DMS53 (cell line): ENCODE measurements around the gene CA10.

Experiments
- DNase-seq: peaks from one replicate; lab custom pipeline; 2025; lab: John Stamatoyannopoulos, UW

The CA10 gene

DNA sequence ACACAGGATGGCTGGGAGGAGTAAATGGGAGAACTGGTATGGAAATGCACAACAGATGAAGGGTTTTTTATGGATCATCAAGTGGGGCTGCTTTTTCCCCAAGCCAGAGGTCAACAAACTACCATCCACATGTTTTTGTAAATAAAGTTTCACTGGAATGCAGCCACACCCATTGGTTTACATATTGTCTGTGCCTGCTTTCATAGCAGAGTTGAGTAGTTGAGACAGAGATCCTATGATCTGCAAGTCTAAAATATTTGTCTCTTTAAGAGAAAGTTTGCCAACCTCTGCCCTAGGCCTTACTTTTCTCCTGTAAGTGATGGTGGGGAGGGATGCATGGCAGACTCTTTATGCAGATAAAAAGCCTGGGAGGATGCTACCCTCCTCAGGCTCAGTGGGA lies 341.4 kb downstream of the CA10 start:
- DNase-seq: no peak

DNA sequence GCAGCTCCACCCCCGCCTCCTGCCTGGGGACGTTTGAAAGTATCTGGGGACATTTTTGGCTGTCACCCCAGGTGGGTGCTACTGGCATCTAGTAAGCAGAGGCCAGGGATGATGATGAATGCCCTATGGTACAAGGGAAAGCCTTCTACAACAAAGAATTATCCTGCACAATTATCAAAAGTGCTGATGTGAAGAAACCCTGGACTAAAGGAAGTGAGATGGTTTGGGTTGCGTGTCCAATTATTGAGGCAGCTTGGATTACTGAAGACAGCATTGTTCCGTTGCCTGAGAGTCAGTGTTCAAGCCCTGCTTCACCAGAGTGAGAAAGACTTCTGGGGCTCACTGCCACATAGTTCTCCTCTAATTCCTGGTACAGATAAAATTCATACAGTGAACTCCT lies 343.4 kb downstream of the CA10 start:
- DNase-seq: no peak

DNA sequence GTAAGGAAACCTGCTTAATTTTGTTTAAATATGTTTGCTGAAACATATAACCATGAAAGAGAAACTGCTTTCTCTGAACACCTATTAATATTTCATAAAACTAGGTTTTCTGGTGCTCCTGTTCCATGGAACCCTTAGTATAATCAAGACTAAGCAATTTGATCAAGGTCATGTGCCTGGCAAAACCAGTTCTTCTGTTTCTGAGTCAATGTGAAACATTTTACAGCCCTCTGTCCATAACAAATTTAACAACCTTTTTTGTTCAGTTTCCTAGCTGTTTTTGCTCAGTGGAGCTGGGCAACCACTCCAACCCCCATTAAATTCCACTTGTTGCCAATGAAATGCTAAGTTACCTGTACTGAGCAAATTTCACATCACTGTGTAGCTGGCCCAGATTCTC lies 344.0 kb downstream of the CA10 start:
- peak; percentile 51 for DNase-seq

DNA sequence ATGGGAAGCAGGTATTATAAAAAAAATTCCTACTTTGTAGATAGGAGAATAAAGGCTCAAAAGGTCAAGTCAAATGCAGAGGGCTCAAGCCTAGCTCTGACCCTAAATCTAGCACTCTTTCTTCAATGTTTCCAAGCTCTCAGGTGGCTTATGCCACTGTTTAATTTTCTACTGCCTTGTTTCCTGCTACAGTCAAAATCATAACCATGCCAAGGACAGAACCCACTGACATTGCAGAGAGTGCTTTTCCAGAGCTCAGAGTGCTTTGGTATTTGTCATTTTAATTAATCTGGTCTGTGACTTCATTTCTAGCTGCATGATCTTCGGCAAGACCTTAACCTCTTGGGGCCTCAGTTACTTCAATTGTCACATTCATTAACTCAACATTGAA lies 344.7 kb downstream of the CA10 start:
- DNase-seq: no peak

DNA sequence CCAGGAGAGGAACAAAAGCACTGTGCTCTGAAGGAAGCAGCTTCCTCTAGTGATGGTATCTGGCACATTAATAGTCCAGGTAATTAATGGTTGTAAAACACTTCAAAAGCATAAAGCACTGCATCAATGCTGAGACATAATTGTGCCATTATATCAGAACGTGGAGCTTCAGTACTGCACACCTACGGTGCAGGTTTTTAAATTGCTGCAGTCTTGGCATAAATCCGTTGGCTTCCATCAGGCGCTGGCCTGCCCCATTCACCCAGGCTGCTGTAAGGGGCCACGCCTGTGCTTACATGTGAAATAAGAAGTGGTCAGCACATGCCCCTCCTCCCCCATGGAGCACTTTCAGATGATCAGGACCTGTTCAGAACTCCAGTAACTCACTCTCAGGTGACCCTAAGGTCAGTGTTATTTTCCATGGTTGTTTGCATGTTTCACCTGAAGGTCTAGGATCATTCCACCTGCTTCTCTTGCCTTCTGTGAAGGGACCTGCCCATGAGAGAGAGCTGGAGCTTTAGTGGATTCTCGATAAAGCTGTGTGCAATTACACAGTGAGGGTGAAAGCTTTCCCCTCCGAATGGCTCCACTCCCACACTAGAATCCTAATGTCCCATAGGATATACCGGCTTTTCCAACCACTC lies 345.3 kb downstream of the CA10 start:
- DNase-seq: no peak

DNA sequence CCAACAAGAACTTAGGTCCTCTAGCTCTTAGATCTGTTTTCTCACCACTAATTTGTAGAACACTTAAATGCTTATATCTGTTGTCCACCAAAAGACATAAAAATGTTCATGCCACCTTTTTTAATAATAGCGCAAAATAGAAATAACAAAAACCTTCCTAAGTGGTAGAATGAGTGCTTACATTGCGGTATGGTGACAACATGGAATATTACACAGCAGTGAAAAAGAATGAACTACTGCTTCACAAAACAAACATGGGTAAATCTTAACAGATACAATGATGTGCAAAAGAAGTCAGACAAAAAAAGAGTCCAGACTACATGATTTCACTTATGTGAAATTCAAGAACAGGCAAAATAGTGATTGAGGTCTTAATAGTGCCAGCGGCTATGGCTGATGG lies 351.1 kb downstream of the CA10 start:
- no peak for DNase-seq

DNA sequence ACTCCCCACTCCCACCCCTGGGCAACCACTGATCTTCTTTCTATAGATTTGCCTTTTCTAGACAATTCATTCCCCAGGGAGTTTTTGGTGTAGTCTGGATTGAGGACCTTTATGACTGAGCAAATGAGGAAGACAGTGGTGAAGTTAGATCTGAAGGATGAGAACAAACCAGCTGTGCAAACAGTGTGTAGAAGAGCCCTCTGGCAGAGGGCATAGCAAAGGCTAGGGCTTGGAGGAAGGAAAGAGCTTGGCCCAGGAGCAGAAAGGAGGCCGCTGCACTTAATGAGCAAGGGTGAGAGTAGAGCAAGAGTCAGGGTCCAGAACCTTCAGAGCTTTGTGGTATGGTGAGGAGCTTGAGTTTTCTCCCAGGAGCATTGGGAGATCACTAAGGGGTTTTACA lies 352.7 kb downstream of the CA10 start:
- DNase-seq: peak; percentile 95

DNA sequence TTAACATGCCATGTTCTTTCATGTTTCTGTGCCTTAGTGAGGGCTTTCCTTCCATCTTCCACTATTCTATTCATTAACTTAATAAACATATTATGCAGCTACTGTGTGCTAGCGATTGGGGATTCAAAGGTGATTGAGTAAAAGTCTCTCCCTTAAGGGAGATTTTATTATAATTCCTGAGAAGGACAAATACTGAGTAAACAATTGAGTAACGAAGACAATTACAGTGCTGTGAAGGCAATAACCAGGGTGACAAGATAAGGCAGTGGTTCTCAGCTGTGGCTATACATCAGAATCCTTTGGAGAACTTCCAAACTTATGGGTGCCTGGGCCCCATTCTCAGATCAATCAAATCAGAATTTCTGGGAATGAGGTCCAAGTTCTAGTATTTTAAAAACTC lies 353.3 kb downstream of the CA10 start:
- peak; percentile 38 for DNase-seq

DNA sequence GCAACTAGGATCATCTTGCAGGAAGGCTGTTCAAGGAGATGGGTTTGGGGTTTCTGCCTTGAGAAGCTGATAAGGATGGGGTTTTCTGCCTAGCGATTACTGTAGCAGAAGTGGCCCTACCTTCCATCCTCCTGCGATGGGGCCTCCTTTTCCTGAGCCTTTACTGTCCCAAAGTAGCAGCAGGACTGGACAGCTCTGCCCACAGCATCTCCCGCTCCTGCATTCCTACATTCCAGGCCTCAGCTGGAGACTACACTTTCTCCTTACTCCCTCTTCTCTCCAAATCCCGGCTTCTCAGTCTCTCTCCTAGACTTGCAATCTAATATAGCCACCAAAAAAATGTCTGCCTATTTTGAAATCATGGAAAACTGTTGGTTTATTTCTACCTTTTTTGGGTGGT lies 355.4 kb downstream of the CA10 start:
- no peak for DNase-seq

DNA sequence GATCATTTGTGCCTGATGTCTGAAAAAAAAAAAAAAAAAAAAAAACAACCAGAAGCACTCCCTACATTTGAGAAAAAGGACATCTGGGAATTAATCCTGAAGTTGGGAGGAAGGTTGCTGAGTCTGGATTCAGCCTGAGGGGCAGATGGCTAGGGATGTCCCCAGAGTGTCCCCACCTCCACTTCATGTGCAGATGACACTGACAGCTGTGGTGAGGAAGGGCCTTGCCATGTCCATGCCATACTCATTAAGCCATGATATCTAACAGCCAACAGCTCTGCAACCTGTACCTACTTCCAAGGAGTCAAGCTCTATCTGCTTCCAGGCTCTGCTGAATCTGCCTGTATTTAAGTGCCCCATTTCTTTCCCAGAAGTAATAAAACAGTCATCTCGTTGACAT lies 356.0 kb downstream of the CA10 start:
- no peak for DNase-seq

DNA sequence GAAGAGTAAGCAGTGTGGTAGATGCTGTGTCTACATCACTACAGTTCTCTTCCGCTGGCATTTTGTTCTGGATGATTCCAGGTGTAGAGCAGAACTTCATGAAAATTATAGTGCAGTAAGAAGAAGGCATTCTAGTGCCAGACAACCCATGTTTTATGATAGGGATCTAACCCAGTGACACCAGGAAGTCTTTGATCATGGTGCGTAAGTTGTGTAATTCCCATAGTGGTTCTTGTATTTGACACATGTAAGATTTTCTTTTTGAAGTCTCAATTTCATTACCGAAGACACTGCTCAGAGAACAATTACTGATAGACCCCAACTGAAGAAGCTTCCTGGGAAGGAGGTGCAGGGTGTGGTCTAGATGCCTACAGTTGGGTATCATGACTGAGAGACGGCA lies 356.9 kb downstream of the CA10 start:
- no peak for DNase-seq

DNA sequence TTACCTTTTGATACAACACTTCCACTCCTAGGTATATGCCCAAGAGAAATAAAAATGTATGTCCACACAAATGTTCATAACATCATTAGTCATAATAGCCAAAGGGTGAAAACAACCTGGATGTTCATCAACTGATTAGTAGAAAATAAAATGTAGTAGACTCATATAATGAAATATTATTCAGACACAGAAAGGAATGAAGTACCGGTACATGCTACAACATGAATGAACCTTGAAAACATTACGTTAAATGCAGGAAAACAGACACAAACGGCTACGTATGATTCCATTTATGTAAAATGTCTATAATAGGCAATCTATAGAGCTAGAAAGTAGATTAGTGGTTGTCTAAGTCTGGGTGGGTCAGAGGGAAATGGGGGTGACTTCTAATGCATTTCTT lies 358.5 kb downstream of the CA10 start:
- DNase-seq: no peak

DNA sequence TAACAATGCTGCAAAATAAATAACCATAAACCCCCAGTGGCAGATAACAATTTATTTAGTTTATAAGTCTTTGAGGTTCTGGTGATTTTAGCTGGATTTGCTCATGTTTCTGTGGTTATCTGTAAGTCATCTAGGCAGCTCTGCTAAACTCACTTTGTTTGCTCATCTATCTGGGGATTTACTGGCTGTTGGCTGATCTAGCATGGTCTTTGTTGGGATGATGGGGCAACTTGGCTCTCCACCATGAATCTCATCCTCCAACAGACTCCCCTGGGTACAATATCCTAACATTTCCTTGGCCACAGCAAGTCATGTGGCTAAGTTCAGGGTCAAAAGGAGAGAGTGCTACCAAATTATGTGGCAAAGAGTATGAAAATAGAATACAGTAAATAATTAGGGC lies 359.3 kb downstream of the CA10 start:
- no peak for DNase-seq

DNA sequence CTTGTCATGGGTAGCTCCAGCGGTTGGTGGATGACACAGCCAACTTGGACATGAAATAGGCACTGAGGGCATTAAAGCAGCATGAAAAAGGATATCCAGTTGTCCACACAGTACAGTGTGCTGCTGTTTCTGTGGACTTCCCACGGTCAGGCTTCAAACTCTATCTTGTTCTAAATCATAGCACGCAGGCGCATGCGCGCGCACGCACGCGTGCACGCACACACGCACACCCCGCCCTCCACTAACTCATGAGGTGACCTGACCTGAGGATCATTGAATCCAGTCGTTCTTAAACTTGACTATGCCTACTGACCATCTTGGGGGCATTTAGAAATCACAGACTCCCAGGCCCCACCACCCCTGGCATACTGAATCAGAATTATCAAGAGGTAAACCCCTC lies 361.4 kb downstream of the CA10 start:
- DNase-seq: no peak

DNA sequence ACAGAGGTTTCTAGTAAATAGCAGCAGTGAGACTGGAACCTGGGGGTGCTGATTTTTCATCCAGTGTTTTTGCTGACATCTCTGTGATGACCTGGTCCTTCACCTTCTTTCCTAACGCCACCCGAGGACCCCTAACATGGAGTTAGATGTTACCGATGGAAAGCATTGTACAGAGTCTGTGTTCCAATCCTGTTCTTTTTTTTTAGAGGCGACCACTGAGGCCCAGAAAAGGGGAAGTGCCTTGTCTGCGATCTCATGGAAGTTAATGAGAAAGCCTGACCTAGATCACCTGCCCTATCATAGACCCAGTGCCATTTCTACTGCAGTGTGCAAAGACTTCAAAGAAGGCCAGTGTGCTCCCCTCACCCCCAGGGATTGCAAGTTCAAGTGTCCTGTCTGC lies 362.5 kb downstream of the CA10 start:
- DNase-seq: no peak

DNA sequence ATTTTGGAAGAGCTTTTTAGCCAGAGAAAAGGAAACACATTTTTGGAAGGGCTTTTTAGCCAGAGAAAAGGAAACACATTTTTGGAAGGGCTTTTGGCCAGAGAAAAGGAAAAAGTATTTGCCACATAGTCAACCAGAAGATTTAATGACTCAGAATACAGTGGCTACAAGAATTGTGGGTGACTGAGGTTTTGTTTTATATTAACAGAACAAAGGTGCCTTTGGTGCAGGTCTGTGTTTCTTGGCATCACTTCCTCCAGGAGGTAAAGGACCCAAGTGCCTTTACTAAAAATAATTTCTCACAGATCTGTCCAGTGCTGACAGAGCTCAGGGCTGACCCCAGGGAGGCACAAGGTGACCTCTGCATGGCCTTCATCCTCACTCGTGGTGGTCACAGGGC lies 363.1 kb downstream of the CA10 start:
- no peak for DNase-seq

DNA sequence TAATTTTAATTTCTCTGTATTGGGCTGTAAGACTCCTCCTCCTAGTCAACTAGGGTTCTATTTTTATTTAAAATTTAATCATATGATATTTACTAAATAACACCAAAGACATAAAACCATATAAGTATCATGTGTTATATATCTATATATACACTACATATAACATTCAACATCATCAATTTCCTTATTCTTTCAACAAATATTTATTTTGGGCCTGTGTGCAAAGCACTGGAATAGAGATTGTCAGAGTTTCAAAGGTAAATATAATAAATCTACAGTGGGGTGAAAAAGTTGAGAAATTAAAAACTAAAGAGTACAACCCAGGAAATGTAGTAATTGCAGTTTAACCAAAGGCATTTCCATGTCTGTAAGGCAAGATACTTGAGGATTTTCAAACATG lies 364.0 kb downstream of the CA10 start:
- DNase-seq: no peak

DNA sequence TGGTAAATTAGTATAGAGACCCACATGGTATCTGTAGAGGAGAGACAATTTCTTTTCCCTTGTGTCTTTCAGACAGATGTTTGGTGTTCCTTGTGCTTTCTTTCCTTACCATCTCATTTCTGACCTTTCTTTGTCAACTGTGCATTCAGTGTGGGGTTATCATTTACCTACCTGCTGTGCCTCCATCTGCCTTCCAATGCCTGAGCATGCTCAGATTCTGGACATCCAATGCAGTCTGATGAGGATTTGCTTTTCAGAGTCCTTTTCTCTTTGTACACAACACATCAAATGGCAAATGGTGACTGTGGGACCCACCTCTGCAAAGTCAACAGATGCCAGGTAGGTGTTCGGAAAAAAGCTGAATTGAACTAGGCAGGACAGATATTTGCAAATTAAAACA lies 364.8 kb downstream of the CA10 start:
- DNase-seq: no peak

DNA sequence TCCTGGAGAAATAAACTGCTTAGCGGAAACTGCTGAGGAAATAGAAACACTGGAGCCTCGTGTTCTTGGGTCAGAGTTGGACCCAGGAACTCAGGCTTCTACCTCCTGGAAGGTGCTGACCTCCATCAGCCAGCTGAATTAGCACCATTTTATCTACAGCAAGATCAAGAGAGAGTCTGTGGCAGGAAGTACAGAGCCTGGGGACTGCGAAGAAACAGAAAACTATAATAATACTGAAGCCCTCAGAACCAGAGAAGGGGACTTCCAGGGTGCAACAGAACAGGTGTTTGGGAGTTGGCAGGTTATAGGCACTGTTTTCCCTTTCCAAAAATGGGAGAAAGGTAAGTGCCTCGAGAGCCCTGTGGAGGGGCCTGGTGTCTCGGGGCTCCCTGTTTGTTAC lies 379.7 kb downstream of the CA10 start:
- no peak for DNase-seq

DNA sequence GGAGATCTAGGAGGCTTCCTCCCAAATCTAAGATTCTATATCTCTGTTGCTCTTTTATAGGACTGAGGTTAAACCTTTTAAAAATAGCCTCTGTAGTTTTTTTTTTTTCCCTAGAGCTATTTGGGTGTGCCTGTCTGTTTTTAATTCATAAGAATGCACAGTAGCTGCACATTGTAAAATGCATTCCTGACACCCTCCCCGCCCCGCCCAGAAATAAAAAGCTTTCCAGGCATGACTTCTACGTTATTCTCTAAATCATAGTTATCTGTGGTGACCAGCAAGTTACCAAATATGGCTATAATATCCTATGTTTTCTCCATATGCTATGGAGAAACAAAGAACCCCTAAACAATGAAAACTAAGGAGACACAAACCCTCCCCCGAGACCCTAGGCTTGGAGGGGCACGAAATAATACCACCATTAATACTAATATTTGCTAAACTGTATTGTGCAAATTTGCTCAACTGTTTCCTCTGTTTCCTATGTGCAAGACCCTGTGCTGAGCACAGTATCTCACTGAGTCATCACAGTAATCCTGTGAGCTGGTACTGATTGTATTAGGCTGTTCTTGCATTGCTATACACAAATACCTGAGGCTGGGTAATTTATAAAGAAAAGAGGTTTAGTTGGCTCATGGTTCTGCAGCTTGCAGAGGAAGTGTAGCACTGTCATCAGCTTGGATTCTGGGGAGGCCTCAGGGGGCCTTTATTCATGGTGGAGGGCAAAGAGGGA lies 388.3 kb downstream of the CA10 start:
- DNase-seq: peak; percentile 38

DNA sequence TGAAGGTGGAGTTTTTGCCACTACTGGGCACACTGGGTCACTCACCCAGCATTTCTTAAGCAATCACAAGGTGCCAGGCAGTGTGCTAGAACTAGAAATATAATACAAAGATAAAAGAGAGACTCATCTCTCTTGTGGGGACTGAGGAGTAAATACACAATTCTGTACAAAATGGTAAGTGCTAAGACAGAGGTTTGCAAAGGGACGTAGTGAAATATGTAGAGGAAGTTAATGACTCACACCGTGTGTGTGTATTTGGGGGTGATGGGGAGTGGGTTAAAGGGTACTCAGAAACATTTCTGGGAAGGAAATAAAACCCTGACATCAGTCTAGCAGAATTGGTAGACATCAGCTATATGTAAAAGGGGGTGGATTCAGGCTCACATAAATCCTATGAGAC lies 389.3 kb downstream of the CA10 start:
- DNase-seq: no peak

DNA sequence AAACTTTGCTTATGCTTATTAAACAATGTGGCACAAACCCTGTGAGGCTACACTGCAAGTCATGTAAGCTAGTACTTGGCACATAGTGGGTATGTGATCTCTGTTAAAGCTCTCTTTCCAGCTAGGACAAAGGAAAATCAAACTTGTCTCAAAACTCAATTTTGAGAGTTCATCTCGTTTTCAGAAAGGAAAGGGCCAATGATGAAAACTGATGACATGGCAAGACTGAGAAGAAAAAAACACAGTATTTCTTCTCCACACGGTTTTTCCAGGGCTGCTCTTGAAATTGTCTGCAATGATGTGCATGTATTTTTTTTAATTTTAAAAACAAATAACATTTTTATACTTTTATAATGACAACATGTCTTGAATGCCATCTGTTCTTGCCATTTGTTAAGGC lies 389.8 kb downstream of the CA10 start:
- DNase-seq: no peak

DNA sequence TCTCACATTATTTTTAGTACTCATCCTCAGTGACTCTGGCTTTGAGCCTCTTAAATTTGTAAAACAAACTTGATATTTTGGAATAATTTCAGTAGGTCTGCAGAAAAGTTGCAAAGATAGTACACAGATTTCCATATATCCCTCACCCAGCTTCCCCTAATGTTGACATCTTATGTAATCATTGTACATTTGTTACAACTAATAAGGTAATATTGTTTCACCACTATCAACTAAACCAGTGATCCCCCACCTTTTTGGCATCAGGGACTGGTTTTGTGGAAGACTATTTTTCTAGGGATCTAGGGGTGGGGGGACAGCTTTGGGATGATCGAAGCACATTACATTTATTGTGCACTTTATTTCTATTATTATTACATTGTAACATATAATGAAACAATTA lies 391.2 kb downstream of the CA10 start:
- no peak for DNase-seq
